ENCODE data around the gene YTHDC1. TPM values are rescaled to one million over a fixed set of nuclear protein-coding genes. Genes with fewer than 3 reads are reported as not detected.

YTHDC1 gene
- total and polyA plus RNA-seq, 2 of the 4 experiments (the other 2 are of a cell fraction) = 31.9 to 32.7 TPM

GRCh38 chr4:68337004-68337403, 12.9 kb downstream of the YTHDC1 start:
- no peak for TF ChIP-seq MAFK (IDR thresholded peaks at IDR 0.05; ENCODE audit: low read depth, low read length)
- TF ChIP-seq BHLHE40 (IDR thresholded peaks at IDR 0.05; ENCODE audit: low read depth, low read length) = no peak
- no peak for TF ChIP-seq CHD1 (IDR thresholded peaks at IDR 0.05; ENCODE audit: low read depth, low read length)
- no peak for TF ChIP-seq MAZ (IDR thresholded peaks at IDR 0.05; ENCODE audit: borderline replicate concordance, low read depth, low read length)
- TF ChIP-seq FOS (IDR thresholded peaks at IDR 0.05; ENCODE audit: low read depth, low read length) = no peak
- TF ChIP-seq RAD21 (IDR thresholded peaks at IDR 0.05; ENCODE audit: low read length) = no peak
- TF ChIP-seq, protein P1, sequence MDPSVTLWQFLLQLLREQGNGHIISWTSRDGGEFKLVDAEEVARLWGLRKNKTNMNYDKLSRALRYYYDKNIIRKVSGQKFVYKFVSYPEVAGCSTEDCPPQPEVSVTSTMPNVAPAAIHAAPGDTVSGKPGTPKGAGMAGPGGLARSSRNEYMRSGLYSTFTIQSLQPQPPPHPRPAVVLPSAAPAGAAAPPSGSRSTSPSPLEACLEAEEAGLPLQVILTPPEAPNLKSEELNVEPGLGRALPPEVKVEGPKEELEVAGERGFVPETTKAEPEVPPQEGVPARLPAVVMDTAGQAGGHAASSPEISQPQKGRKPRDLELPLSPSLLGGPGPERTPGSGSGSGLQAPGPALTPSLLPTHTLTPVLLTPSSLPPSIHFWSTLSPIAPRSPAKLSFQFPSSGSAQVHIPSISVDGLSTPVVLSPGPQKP (IDR thresholded peaks at IDR 0.05; ENCODE audit: borderline replicate concordance, low read depth, low read length) = no peak
- TF ChIP-seq RCOR1 (IDR thresholded peaks at IDR 0.05; ENCODE audit: insufficient replicate concordance, low read length) = no peak
- TF ChIP-seq RFX5 (IDR thresholded peaks at IDR 0.05; ENCODE audit: low read depth, low read length) = no peak
- ATAC-seq (ENCODE audit: low read depth) (no peak), DNase-seq (no peak)
- H2BK20ac ChIP-seq (ENCODE audit: low read depth, low read length) = no peak overlapping the region
- peaks cover 35% of the 10 kb centered on the region for H4K20me1 ChIP-seq (ENCODE audit: insufficient read depth, low read length)
- H3K4me2 ChIP-seq (ENCODE audit: low read depth, low read length) = no peak overlapping the region
- 100% methylated on average over 1 of the region's 1 CpG; no CpG with 5 or more reads in 1 of the 2 experiments for WGBS, 2 experiments (ENCODE audit: extremely low coverage in 2 of 2, insufficient read length in 1 of 2)
- H3K9ac ChIP-seq (ENCODE audit: low read depth, low read length) = no peak overlapping the region
- H3K79me1 ChIP-seq (ENCODE audit: low read depth in 1 of 2, low read length in 2 of 2) = peaks cover 6 to 30% of the 10 kb centered on the region in 2 experiments; a peak in 3 of 4 replicates
- H3K36me3 ChIP-seq (ENCODE audit: control insufficient read depth, insufficient read depth, low read length) = peaks cover 18% of the 10 kb centered on the region
- H3K27me3 ChIP-seq (ENCODE audit: control insufficient read depth, insufficient read depth, low read length) = no peaks in the 10 kb centered on the region
- no peak overlapping the region for H3K23ac ChIP-seq (ENCODE audit: low read depth, low read length)
- no peaks in the 10 kb centered on the region for H3K9me3 ChIP-seq (ENCODE audit: control insufficient read depth, insufficient read depth, low read length)
- no peak overlapping the region for H2BK5ac ChIP-seq (ENCODE audit: low read depth, low read length, poor library complexity, severe bottlenecking)
- H4K91ac ChIP-seq (ENCODE audit: insufficient read depth, low read depth, low read length) = no peak overlapping the region
- H3K4me3 ChIP-seq (ENCODE audit: insufficient read depth, low read depth, low read length) = no peak overlapping the region
- H3K4me1 ChIP-seq (ENCODE audit: control insufficient read depth, insufficient read depth, low read length) = peaks cover 9% of the 10 kb centered on the region
- no peak overlapping the region for H4K5ac ChIP-seq (ENCODE audit: low read depth, low read length)
- no peak overlapping the region for H2BK15ac ChIP-seq (ENCODE audit: low read depth, low read length)
- no peak overlapping the region for H3K14ac ChIP-seq (replicated peaks; ENCODE audit: low read depth, low read length)
- CTCF ChIA-PET = no interaction called here
- no peak overlapping the region for H3K27ac ChIP-seq (ENCODE audit: insufficient read depth, low read length)
- peaks cover 8% of the 10 kb centered on the region; the same call in 1 of the 2 replicates for H3K9me1 ChIP-seq (ENCODE audit: insufficient read depth, low read length)
- dilution Hi-C loops (cut with HindIII; ENCODE audit: low sequenced_read_pairs, unreplicated experiment) (no loop called here), intact Hi-C loops (cut with micrococcal nuclease) (no loop called here), in situ Hi-C loops (cut with MboI; ENCODE audit: low sequenced_read_pairs) (no loop called here)
- no peak overlapping the region for H3K56ac ChIP-seq (ENCODE audit: extremely low read depth, insufficient read depth, low read length)
- no peak overlapping the region for H2AK5ac ChIP-seq (ENCODE audit: low read depth, low read length)
- no peak overlapping the region for H2BK120ac ChIP-seq (ENCODE audit: low read depth, low read length)
- H3K18ac ChIP-seq (ENCODE audit: low read depth, low read length) = no peak overlapping the region
- no peak overlapping the region for H2AFZ ChIP-seq (replicated peaks; ENCODE audit: low read length, poor library complexity)
- POLR2A ChIA-PET (ENCODE audit: unreplicated experiment) = no interaction called here
- no TSS peak for BruUV-seq (replicated peaks)
- H3K4ac ChIP-seq (ENCODE audit: low read depth, low read length) = no peak overlapping the region
- H2AK9ac ChIP-seq (replicated peaks; ENCODE audit: low read depth, low read length, poor library complexity) = no peak overlapping the region
- no peak overlapping the region for H4K8ac ChIP-seq (ENCODE audit: low read depth in 2 of 2, low read length in 2 of 2)

Data from IMR-90 (cell line).